Kidney (tissue), 14 donors: ENCODE data around the gene PPT2. TPM values are rescaled to one million over a fixed set of nuclear protein-coding genes. Genes with fewer than 3 reads are reported as not detected.

Experiments
- DNase-seq, 5 donors: peaks; one replicate each; pipeline ENCODE4 v3.0.0-alpha.2; 2013 to 2020
- FAIRE-seq: peaks from 2 replicates; lab custom pipeline; 2012; peaks lifted over from hg19 to GRCh38; lab: Jason Lieb, UNC
- H3K27ac ChIP-seq, 2 donors: one replicate each; pipeline ENCODE4 v1.7.0; 2013; ENCODE audit warnings: low read depth in 2 of 2, low read length in 2 of 2, inconsistent platforms in 1 of 2
- H3K27me3 ChIP-seq: one replicate; pipeline ENCODE4 v1.7.1; 2013; ENCODE audit warnings: low read length, inconsistent platforms; ENCODE audit not compliant: control insufficient read depth, insufficient read depth
- H3K36me3 ChIP-seq, 3 donors: one replicate each; pipeline versions ENCODE4 v1.7.0 to v1.7.1; 2013; ENCODE audit warnings: low read length in 3 of 3, control low read depth in 1 of 3, inconsistent platforms in 1 of 3; ENCODE audit not compliant: insufficient read depth in 3 of 3, control insufficient read depth in 2 of 3
- H3K4me1 ChIP-seq, 3 donors: one replicate each; pipeline versions ENCODE4 v1.7.0 to v1.7.1; 2013; ENCODE audit warnings: low read length in 3 of 3, inconsistent platforms in 1 of 3, low read depth in 1 of 3; ENCODE audit not compliant: control insufficient read depth in 2 of 3, insufficient read depth in 2 of 3
- H3K4me3 ChIP-seq, 3 donors: one replicate each; pipeline versions ENCODE4 v1.7.0 to v1.8.1; 2013; ENCODE audit warnings: low read length in 3 of 3, control low read depth in 1 of 3, inconsistent platforms in 1 of 3
- H3K9ac ChIP-seq, 3 donors: one replicate each; pipeline versions ENCODE4 v1.7.0 to v1.7.1; 2013; ENCODE audit warnings: low read length in 3 of 3, control low read depth in 1 of 3, inconsistent platforms in 1 of 3
- H3K9me3 ChIP-seq, 3 donors: one replicate each; pipeline versions ENCODE4 v1.7.0 to v1.7.1; 2013; ENCODE audit warnings: low read length in 3 of 3, control low read depth in 1 of 3, inconsistent platforms in 1 of 3; ENCODE audit not compliant: control insufficient read depth in 2 of 3, insufficient read depth in 1 of 3
- CTCF ChIP-seq: IDR thresholded peaks from 3 replicates; pipeline ENCODE4 v1.5.1; 2012; ENCODE audit warnings: mild to moderate bottlenecking, moderate library complexity, borderline replicate concordance; ENCODE audit not compliant: insufficient read depth; ENCODE audit errors: extremely low read depth
- intact Hi-C: fragments of 100-400 bp; cut with DNase I; formaldehyde crosslinking; loops from one replicate; pipeline ENCODE4 v1.11.1; 2022
- polyA plus RNA-seq: library from polyadenylated mRNA; stranded (reverse); fragments of 350-450 nt; fragmentation: Illumina TruSeq; extraction: RNeasy Lipid Tissue Mini Kit (QIAGEN cat#74804); gene quantifications from one replicate; pipeline ENCODE4 v1.2.3, GENCODE V29; 2014; ENCODE audit warnings: low read depth, low replicate concordance; ENCODE audit not compliant: insufficient read depth
- total RNA-seq: library from RNA; stranded (reverse); fragmentation: NEBNext Ultra II Directional; extraction: Animal tissue kit (Norgen Biotek cat#: 25700); gene quantifications from one replicate; pipeline ENCODE4 v1.2.1, GENCODE V29; 2021
- donor health status: control.
- donor health status: control.
- donor health status: control.
- donor health status: control.
- donor health status: control.
- donor health status: DM: yes; HTN: yes; CAD: no.
- donor health status: Normal renal cell carcinoma (clear cell type).

PPT2 gene
- total and polyA plus RNA-seq, 2 donors from 2014 or later = 20.3 to 23.0 TPM

GRCh38 chr6:32128751-32129296, 25.1 kb upstream of the PPT2 start:
- FAIRE-seq = no peak
- Histone ChIP-seq H3K27me3 (no peaks in the 10 kb centered on the region), H3K9me3 (no peaks in the 10 kb centered on the region), H3K9ac (no peak overlapping the region), H3K36me3 (peaks cover 2 to 4% (median 4%) of the 10 kb centered on the region in 3 donors), H3K27ac (no peak overlapping the region), H3K4me1 (peaks cover 7 to 24% (median 12%) of the 10 kb centered on the region in 3 donors), H3K4me3 (peak overlapping the region in 2 of 3 donors; percentile 77 to 81)
- intact Hi-C loops = no loop called here
- DNase-seq = no peak
- TF ChIP-seq CTCF = no peak

GRCh38 chr6:32129297-32130088, 24.4 kb upstream of the PPT2 start:
- DNase-seq (no peak), FAIRE-seq (no peak)
- TF ChIP-seq CTCF = no peak
- H3K9ac ChIP-seq = peak overlapping the region; percentile 43 to 63 (median 62)
- H3K4me3 ChIP-seq = peak overlapping the region; percentile 77 to 83 (median 81)
- no peaks in the 10 kb centered on the region for H3K9me3 ChIP-seq
- no peaks in the 10 kb centered on the region for H3K27me3 ChIP-seq
- H3K27ac ChIP-seq = peak overlapping the region; percentile 89 to 97
- intact Hi-C loops = no loop called here
- peaks cover 7 to 24% (median 12%) of the 10 kb centered on the region in 3 donors for H3K4me1 ChIP-seq
- H3K36me3 ChIP-seq = peaks cover 2% of the 10 kb centered on the region in 3 donors

- H3K9me3 ChIP-seq = no peaks in the 10 kb centered on the region
- no peaks in the 10 kb centered on the region for H3K27me3 ChIP-seq
- DNase-seq (no peak), FAIRE-seq (no peak)
- TF ChIP-seq CTCF = no peak
- H3K27ac ChIP-seq = no peak overlapping the region
- intact Hi-C loops = no loop called here
- no peaks in the 10 kb centered on the region for H3K36me3 ChIP-seq
- peaks cover 7 to 22% (median 12%) of the 10 kb centered on the region in 3 donors for H3K4me1 ChIP-seq
- H3K9ac ChIP-seq = no peak overlapping the region
- H3K4me3 ChIP-seq = no peak overlapping the region
Observed at GRCh38 chr6:32131439-32131948, 22.4 kb upstream of the PPT2 start.
